ENCODE measurements around the gene RPL11. TPM values are rescaled to one million over a fixed set of nuclear protein-coding genes. Genes with fewer than 3 reads are reported as not detected.

RPL11 gene
- polyA plus RNA-seq, 1 donor (not counting 4 experiments of a cell fraction or from before 2014, with no cell fraction given) = 2,447 TPM

GRCh38 chr1:23660671-23661070 is 30.9 kb upstream of the RPL11 start:
- H3K9me3 ChIP-seq (ENCODE audit: control insufficient read depth, low read depth, low read length) = no peaks in the 10 kb centered on the region
- dilution Hi-C loops (cut with MboI; ENCODE audit: extremely low pct_ligation_motif_present, low sequenced_read_pairs) = no loop called here
- peaks cover 11% of the 10 kb centered on the region for H3K4me1 ChIP-seq (ENCODE audit: control insufficient read depth, extremely low read depth, insufficient read depth, low read length)
- no peak overlapping the region for H3K9ac ChIP-seq (ENCODE audit: control insufficient read depth, extremely low read depth, insufficient read depth, low read length)
- no peak overlapping the region for H3K4me2 ChIP-seq (ENCODE audit: control insufficient read depth, extremely low read depth, insufficient read depth, low read depth, low read length)
- no peaks in the 10 kb centered on the region for H4K20me1 ChIP-seq (ENCODE audit: control insufficient read depth, extremely low read depth, insufficient read depth, low read length)
- H3K36me3 ChIP-seq (ENCODE audit: control insufficient read depth in 2 of 2, extremely low read depth in 1 of 2, insufficient read depth in 2 of 2, low read length in 2 of 2) = no peaks in the 10 kb centered on the region
- no peaks in the 10 kb centered on the region for H3K79me2 ChIP-seq (ENCODE audit: control insufficient read depth, insufficient read depth, low read length)
- H3K4me3 ChIP-seq (ENCODE audit: control insufficient read depth in 2 of 3, extremely low read depth in 1 of 3, insufficient read depth in 2 of 3, low read depth in 1 of 3, low read length in 3 of 3) = no peak overlapping the region
- TF ChIP-seq CTCF (optimal IDR thresholded peaks at IDR 0.05 in 1 of 3, IDR thresholded peaks at IDR 0.05 in 1 of 3, conservative IDR thresholded peaks at IDR 0.05 in 1 of 3; ENCODE audit: extremely low read depth in 1 of 3, insufficient read depth in 2 of 3, low read length in 3 of 3) (no peak), EZH2 (IDR thresholded peaks at IDR 0.05; ENCODE audit: low read length) (no peak)
- no peak overlapping the region for H3K27ac ChIP-seq (ENCODE audit: control insufficient read depth, insufficient read depth, low read length)
- H3K9me1 ChIP-seq (ENCODE audit: control insufficient read depth, extremely low read depth, insufficient read depth, low read length) = no peaks in the 10 kb centered on the region
- no peak overlapping the region for H2AFZ ChIP-seq (ENCODE audit: control insufficient read depth, low read length)
- no peak for DNase-seq (ENCODE audit: low read depth, low spot score)
- no peaks in the 10 kb centered on the region for H3K27me3 ChIP-seq (ENCODE audit: control insufficient read depth, extremely low read depth, insufficient read depth, low read length)
- no peak for FAIRE-seq

GRCh38 chr1:23661887-23662286 is 29.7 kb upstream of the RPL11 start:
- Histone ChIP-seq H3K36me3 (ENCODE audit: control insufficient read depth in 2 of 2, extremely low read depth in 1 of 2, insufficient read depth in 2 of 2, low read length in 2 of 2) (no peaks in the 10 kb centered on the region), H3K9me1 (ENCODE audit: control insufficient read depth, extremely low read depth, insufficient read depth, low read length) (no peaks in the 10 kb centered on the region), H4K20me1 (ENCODE audit: control insufficient read depth, extremely low read depth, insufficient read depth, low read length) (no peaks in the 10 kb centered on the region), H3K79me2 (ENCODE audit: control insufficient read depth, insufficient read depth, low read length) (no peaks in the 10 kb centered on the region), H3K27me3 (ENCODE audit: control insufficient read depth, extremely low read depth, insufficient read depth, low read length) (no peaks in the 10 kb centered on the region), H3K27ac (ENCODE audit: control insufficient read depth, insufficient read depth, low read length) (peak overlapping the region; percentile 64), H3K4me1 (ENCODE audit: control insufficient read depth, extremely low read depth, insufficient read depth, low read length) (peaks cover 11% of the 10 kb centered on the region), H3K4me3 (ENCODE audit: control insufficient read depth in 2 of 3, extremely low read depth in 1 of 3, insufficient read depth in 2 of 3, low read depth in 1 of 3, low read length in 3 of 3) (peak overlapping the region in 1 of 3 experiments; percentile 8), H2AFZ (ENCODE audit: control insufficient read depth, low read length) (peak overlapping the region; percentile 74), H3K9me3 (ENCODE audit: control insufficient read depth, low read depth, low read length) (no peaks in the 10 kb centered on the region), H3K4me2 (ENCODE audit: control insufficient read depth, extremely low read depth, insufficient read depth, low read depth, low read length) (peak overlapping the region; percentile 75), H3K9ac (ENCODE audit: control insufficient read depth, extremely low read depth, insufficient read depth, low read length) (no peak overlapping the region)
- no peak for TF ChIP-seq EZH2 (IDR thresholded peaks at IDR 0.05; ENCODE audit: low read length)
- no peak for TF ChIP-seq CTCF (optimal IDR thresholded peaks at IDR 0.05 in 1 of 3, IDR thresholded peaks at IDR 0.05 in 1 of 3, conservative IDR thresholded peaks at IDR 0.05 in 1 of 3; ENCODE audit: extremely low read depth in 1 of 3, insufficient read depth in 2 of 3, low read length in 3 of 3)
- DNase-seq (ENCODE audit: low read depth, low spot score) (peak; percentile 26), FAIRE-seq (peak; percentile 98)
- dilution Hi-C loops (cut with MboI; ENCODE audit: extremely low pct_ligation_motif_present, low sequenced_read_pairs) = no loop called here

Data from keratinocyte (primary cell).